SK-N-SH (cell line): ENCODE data around the gene ERC2. TPM values are rescaled to one million over a fixed set of nuclear protein-coding genes. Genes with fewer than 3 reads are reported as not detected.

ENCODE experiments used
- CTCF ChIA-PET: fragments of 300-600, 350-600 bp; formaldehyde crosslinking; extraction: SDS; loops from one replicate; lab custom pipeline; 2021; lab: Yijun Ruan, JAX
- POLR2A ChIA-PET: fragments of 350-600 bp; sonication (Branson Sonifier 250); formaldehyde crosslinking; extraction: SDS; loops from one replicate; lab custom pipeline; 2020; ENCODE audit warnings: antibody characterized with exemption, inconsistent platforms; lab: Yijun Ruan, JAX
- DNase-seq: peaks from one replicate; pipeline ENCODE4 v3.0.0; 2012
- H2AFZ ChIP-seq: fragments of 200-600 bp; sonication (generic); 2 replicates; pipeline ENCODE4 v1.8.1; 2016; ENCODE audit warnings: antibody characterized with exemption, mild to moderate bottlenecking, low read depth
- H3F3A ChIP-seq: fragments of 200-600 bp; sonication (generic); replicated peaks from 2 replicates; pipeline ENCODE3; 2016; ENCODE audit warnings: antibody characterized with exemption, mild to moderate bottlenecking; ENCODE audit not compliant: insufficient read depth
- H3K27ac ChIP-seq, 2 experiments: fragments of 200-500 bp in 1 of 2; fragments of 200-600 bp in 1 of 2; sonication (Bioruptor generic) in 1 of 2; sonication (generic), shearing (Covaris generic) in 1 of 2; 2 replicates each; pipeline versions ENCODE4 v1.5.1 to v1.6.1; 2014 to 2016; ENCODE audit warnings: low read depth in 2 of 2, inconsistent platforms in 1 of 2, low read length in 1 of 2, mild to moderate bottlenecking in 1 of 2, mixed read lengths in 1 of 2
- H3K27me3 ChIP-seq: fragments of 200-600 bp; sonication (generic), shearing (Covaris generic); 2 replicates; pipeline ENCODE4 v1.6.1; 2016; ENCODE audit warnings: mixed run types; ENCODE audit not compliant: insufficient read depth
- H3K36me3 ChIP-seq, 2 experiments: fragments of 200-500 bp in 1 of 2; fragments of 200-600 bp in 1 of 2; sonication (Bioruptor generic) in 1 of 2; sonication (generic) in 1 of 2; replicated peaks in 1 of 2; 2 replicates each; pipeline versions ENCODE3 to v1.5.1; 2014 to 2016; ENCODE audit warnings: low read length in 1 of 2, mild to moderate bottlenecking in 1 of 2; ENCODE audit not compliant: insufficient read depth in 2 of 2, control insufficient read depth in 1 of 2
- H3K4me1 ChIP-seq, 2 experiments: fragments of 200-500 bp in 1 of 2; fragments of 200-600 bp in 1 of 2; sonication (Bioruptor generic) in 1 of 2; sonication (generic), shearing (Covaris generic) in 1 of 2; 2 replicates each; pipeline versions ENCODE4 v1.5.1 to v1.6.1; 2014 to 2016; ENCODE audit warnings: low read depth in 1 of 2, low read length in 1 of 2, mixed run types in 1 of 2; ENCODE audit not compliant: insufficient read depth in 2 of 2, control insufficient read depth in 1 of 2
- H3K4me2 ChIP-seq: fragments of 200-600 bp; sonication (generic), shearing (Covaris generic); 2 replicates; pipeline ENCODE4 v1.6.1; 2017; ENCODE audit warnings: mixed run types
- H3K4me3 ChIP-seq, 2 experiments: fragments of 200-500 bp in 1 of 2; fragments of 200-600 bp in 1 of 2; sonication (Bioruptor generic) in 1 of 2; sonication (generic), shearing (Covaris generic) in 1 of 2; 2 replicates each; pipeline versions ENCODE4 v1.5.1 to v1.8.1; 2014 to 2016; ENCODE audit warnings: low read depth in 2 of 2, inconsistent platforms in 1 of 2, low read length in 1 of 2, mild to moderate bottlenecking in 1 of 2, mixed read lengths in 1 of 2, moderate library complexity in 1 of 2
- H3K79me2 ChIP-seq: fragments of 200-600 bp; sonication (generic); 2 replicates; pipeline ENCODE4 v1.8.1; 2017; ENCODE audit warnings: mild to moderate bottlenecking; ENCODE audit not compliant: insufficient read depth
- H3K9ac ChIP-seq: fragments of 200-600 bp; sonication (generic); 2 replicates; pipeline ENCODE4 v1.6.1; 2017; ENCODE audit warnings: mixed run types
- H3K9me2 ChIP-seq: fragments of 200-600 bp; sonication (generic); 2 replicates; pipeline ENCODE4 v1.6.1; 2017; ENCODE audit warnings: mixed run types
- H3K9me3 ChIP-seq: fragments of 200-600 bp; sonication (generic); 2 replicates; pipeline ENCODE4 v1.6.1; 2017; ENCODE audit warnings: mixed run types, mild to moderate bottlenecking, moderate library complexity
- H4K20me1 ChIP-seq: fragments of 200-600 bp; sonication (generic); 2 replicates; pipeline ENCODE4 v1.6.1; 2017; ENCODE audit warnings: mild to moderate bottlenecking, mixed run types; ENCODE audit not compliant: insufficient read depth
- FOXJ3 ChIP-seq: sonication (generic); formaldehyde crosslinking; IDR thresholded peaks from 2 replicates; pipeline ENCODE4 v1.5.1; 2020; ENCODE audit warnings: mild to moderate bottlenecking, missing genetic modification reagents
- GABPA ChIP-seq: IDR thresholded peaks from 2 replicates; pipeline ENCODE4 v1.4.0; 2012; ENCODE audit warnings: low read depth, mild to moderate bottlenecking
- IRF3 ChIP-seq: fragments of 150-350 bp; IDR thresholded peaks from 2 replicates; pipeline ENCODE4 v1.6.1; 2016; ENCODE audit warnings: mild to moderate bottlenecking, low read depth, low read length
- MEF2A ChIP-seq: IDR thresholded peaks from 2 replicates; pipeline ENCODE4 v1.4.0; 2012; ENCODE audit warnings: low read depth, borderline replicate concordance
- REST ChIP-seq: IDR thresholded peaks from 2 replicates; pipeline ENCODE4 v1.6.1; 2012; ENCODE audit warnings: mild to moderate bottlenecking, low read depth, low read length, moderate library complexity
- ZBTB33 ChIP-seq: IDR thresholded peaks from 2 replicates; pipeline ENCODE4 v1.4.0; 2012; ENCODE audit warnings: low read depth, borderline replicate concordance
- WGBS: methylation state at CpG from one replicate; pipeline ENCODE4 v1.1.6; 2017; ENCODE audit warnings: low lambda C conversion rate; 5-methylcytosine and 5-hydroxymethylcytosine counted together
- polyA plus RNA-seq, 3 experiments: library from polyadenylated mRNA; depleted of rRNA; stranded (reverse); fragments of >200 nt; gene quantifications; 2 replicates each; pipeline ENCODE4 v1.2.3, GENCODE V29; 2012

The ERC2 gene
- polyA plus RNA-seq, 1 of the 3 experiments (the other 2 are of a cell fraction) = 1.6 TPM

GRCh38 chr3:55875113-55875512 is 593.2 kb downstream of the ERC2 start (continued):
- no peak for TF ChIP-seq REST
- no peak for TF ChIP-seq FOXJ3 (CRISPR knock-in tag)
- no peak for TF ChIP-seq GABPA
- TF ChIP-seq IRF3 = no peak
- no peak for TF ChIP-seq MEF2A

GRCh38 chr3:55873523-55874254 is 594.6 kb downstream of the ERC2 start:
- H3K79me2 ChIP-seq = no peaks in the 10 kb centered on the region
- H3K9me2 ChIP-seq = no peaks in the 10 kb centered on the region
- H3K36me3 ChIP-seq = no peaks in the 10 kb centered on the region
- H3K4me1 ChIP-seq = no peaks in the 10 kb centered on the region; a peak in 1 of 4 replicates
- WGBS = 77% methylated on average over 1 of the region's 1 CpG
- DNase-seq = no peak
- H2AFZ ChIP-seq = no peak overlapping the region
- no peaks in the 10 kb centered on the region for H3F3A ChIP-seq
- no peaks in the 10 kb centered on the region for H3K9me3 ChIP-seq
- no peaks in the 10 kb centered on the region for H4K20me1 ChIP-seq
- H3K4me3 ChIP-seq = no peak overlapping the region
- H3K4me2 ChIP-seq = no peak overlapping the region
- POLR2A ChIA-PET = no interaction called here
- H3K9ac ChIP-seq = no peak overlapping the region
- H3K27me3 ChIP-seq = no peaks in the 10 kb centered on the region
- CTCF ChIA-PET = interaction anchor here (1.3 kb wide), 1 partner anchor 378 kb away, joined by 4 read pairs; no protein-coding TSS in a partner anchor
- no peak overlapping the region for H3K27ac ChIP-seq
- TF ChIP-seq ZBTB33 = no peak
- no peak for TF ChIP-seq REST
